Non-pigmented ciliary epithelial cell (primary cell): ENCODE data around the gene TMEM266.

Source experiments
- DNase-seq: peaks from one replicate; pipeline ENCODE4 v3.0.0-alpha.2; 2010; ENCODE audit warnings: low read depth

The TMEM266 gene

DNA sequence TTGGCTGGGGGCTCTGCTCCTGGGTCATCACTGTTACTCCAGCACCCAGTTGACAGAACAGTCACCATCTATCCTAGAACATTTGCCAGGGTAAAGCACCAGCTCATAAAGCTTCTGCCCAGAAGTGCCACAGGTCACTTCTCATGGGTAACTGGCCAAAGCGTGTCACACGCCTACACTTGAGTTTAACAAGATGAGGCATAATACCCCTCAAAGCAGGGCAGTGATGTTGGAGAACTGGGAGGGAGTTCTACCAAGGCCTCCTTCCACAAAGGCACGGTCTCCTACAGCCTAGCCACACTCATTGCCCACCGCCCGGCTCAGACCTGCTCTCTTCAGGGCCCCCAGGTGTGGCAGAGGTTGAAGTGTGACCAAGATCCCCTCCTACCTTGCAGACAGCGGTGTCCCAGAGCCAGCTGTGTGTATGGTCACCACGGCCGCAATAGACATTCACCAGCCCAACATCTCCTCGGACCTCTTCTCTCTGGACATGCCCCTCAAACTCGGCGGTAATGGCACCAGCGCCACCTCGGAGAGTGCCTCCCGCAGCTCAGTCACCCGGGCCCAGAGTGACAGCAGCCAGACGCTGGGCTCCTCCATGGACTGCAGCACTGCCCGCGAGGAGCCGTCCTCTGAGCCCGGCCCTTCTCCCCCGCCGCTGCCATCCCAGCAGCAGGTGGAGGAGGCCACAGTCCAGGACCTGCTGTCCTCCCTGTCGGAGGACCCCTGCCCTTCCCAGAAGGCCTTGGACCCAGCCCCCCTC lies 143.7 kb downstream of the TMEM266 start:
- no peak for DNase-seq

DNA sequence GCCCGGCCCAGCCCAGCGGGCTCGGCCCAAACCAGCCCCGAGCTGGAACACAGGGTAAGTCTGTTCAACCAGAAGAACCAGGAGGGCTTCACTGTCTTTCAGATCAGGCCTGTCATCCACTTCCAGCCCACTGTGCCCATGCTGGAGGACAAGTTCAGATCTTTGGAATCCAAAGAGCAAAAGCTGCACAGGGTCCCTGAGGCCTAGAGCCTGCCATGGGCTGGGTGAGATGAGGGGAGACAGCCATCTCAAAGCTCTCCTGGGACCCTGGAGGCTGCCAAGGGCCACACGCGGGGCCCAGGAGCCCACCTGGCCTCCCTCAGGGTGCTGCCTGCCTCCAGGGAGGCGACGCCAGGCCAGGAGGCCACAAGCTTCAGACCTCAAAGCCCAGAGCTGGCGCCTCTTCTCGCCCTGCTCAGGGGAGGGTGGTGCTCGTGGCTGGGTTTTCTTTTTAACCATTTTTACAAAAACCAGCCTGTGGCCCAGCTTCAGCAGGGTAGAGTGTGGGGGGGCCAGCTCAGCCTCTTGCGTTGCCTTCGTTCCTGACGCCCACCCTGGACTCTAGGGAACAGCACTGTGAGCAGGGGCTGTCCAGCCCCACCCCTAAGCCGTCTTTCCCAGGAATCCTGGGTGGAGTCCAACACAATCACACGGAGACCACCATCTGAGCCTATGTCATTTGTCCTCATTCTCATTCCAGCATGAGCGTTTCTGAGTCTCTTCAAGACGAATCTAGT lies 144.5 kb downstream of the TMEM266 start:
- no peak for DNase-seq

DNA sequence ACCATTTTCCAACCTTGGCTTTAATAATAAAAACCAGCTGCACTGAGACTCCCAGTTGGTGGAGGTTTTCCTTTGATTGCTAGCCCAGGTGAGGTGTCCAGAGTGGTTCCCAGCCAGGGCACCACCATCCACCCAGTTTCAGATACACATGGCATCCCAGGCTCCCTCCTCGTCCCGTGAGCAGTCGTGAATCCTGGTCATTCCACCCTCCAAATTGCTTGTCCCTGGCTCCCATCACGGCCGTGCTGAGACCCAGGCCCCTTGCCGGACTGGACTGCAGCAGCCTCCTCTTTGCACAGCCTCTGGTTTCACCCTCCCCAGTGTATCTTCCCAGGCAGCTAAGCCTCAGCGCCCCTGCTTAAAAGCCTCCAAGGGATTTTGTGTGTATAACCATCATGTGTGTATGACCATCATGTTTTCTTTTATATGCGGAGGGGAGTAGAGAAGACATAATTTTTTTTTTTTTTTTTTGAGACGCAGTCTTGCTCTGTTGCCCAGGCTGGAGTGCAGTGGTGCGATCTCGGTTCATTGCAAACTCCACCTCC lies 145.2 kb downstream of the TMEM266 start:
- DNase-seq: no peak

DNA sequence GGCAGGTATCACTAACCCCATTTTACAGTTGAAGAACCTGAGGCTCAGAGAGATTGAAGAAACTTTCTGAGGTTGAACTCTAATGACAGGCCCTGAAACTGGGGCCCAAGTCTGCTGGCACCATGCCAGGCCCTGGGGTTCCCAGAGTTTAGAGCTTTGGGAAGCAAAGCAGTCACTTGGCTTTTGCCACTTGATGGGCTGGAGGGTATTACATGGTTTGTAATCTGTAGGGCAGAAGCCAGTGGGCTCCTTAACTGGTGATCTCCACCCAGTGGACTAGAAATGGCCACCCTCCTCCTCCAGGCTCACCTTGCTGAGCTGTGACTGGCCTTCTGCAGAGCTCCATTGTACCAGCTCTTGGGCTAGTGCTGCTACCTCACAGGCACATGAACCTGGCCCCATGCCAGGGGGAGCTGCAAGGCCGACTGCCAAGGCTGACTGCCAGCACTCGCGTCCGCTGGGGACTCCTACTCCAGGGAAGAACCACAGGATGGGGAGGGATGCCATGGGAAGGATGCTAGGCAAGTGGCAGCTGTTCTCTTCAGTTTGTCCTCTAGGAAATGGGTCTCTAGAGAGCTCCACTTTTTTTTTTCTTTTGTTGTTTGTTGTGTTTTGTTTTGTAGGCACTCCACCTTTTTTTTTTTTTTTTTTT lies 146.7 kb downstream of the TMEM266 start:
- no peak for DNase-seq

DNA sequence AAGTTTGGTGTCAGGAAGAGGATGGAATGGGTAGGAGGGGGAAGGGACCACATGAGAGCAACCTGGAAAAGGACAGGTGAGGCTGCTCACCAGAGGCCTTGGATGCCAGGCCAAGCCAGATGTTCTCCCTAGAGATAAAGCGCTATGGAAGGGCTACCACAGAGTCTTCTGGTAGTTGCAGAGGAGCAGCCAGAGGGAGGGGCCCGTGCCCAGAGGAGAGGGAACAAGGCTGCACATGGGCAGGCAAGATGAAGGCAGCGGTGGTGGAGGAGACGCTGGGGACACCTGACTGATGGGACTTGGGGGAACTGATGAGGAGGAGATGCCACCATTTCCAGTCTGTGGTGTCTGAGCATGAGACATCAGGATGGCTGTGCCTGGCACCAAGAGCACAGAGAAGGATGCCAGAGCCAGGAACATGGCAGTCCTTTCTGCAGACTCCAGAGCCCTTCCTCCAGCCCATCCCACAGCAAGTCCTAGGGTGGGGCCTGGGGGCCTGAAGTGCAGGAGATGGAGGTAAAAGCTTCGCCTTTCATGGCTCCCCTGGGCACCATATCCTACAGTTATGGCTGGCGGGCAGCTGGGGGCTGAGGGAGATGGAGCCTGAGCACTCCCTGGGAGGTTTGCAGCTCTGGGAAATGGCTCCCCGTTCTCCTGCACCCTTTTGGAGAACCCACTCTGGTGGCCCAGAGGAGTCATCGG lies 148.4 kb downstream of the TMEM266 start:
- DNase-seq: no peak

DNA sequence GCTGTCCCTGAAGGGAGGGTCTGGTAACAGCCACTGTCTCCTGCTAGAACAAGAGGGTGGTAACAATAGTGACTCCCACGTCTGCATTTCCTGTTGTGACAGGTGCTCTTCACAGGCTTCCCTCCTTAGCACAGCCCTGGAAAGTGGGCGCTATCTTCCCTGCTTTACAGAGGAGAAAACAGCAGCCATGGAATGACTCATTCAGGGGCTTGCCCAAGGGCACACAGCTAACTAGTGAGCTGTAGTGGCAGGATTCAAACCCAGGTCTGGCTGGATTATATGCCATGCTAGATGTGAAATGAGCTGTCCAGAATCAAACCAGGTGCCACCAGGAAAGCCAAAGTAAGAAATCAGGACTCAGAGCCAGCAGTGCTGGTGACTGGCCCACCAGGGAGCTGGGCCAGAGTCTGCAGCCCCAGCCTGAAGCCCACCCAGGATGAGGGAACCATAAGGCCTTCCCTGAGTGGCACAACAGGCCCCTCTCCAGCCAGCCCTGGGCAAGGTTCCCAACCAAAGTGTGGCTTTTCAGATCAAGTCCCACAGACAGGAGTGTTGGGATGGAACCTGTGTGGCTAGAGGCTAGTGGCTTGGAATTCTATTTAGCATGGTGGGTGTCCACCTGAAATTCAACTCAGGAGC lies 149.1 kb downstream of the TMEM266 start:
- no peak for DNase-seq

DNA sequence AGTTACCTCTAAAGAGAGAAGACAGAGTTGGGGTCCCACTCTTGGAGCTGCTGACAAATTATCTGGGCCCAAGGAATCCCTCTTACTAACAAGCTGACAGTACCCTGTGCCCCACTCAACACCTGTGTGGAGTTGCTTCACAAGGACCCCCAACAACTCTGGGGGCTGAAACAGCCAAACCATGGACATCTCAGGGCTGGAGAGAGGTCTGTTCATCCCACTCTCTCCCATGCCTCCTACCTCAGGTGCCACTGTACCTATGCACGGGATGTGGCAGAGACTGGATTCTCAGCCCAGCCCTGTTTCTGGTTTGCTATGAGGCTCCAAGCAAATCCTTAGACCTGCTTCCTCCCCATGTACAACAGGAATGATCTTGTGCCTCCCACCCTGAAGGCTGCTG lies 149.7 kb downstream of the TMEM266 start:
- no peak for DNase-seq

DNA sequence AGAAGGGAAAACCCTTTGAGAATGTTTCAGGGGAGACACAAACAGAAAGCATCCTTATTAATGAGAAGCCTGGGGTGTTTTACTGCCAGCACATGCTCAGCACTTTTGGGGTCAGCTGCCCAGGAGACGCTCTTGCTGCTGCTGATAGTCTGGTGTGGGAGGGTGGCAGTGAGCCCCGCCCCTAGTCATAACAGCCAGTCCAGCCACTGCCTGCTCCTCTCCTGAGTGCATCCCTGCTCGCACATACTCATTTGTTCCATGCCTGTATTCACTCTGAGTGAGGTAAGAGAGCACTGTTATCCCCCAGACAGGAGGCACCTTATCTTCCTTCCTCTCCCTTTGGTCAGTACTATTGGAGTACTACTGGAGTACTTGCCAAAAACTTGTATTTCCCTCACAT lies 150.2 kb downstream of the TMEM266 start:
- no peak for DNase-seq

DNA sequence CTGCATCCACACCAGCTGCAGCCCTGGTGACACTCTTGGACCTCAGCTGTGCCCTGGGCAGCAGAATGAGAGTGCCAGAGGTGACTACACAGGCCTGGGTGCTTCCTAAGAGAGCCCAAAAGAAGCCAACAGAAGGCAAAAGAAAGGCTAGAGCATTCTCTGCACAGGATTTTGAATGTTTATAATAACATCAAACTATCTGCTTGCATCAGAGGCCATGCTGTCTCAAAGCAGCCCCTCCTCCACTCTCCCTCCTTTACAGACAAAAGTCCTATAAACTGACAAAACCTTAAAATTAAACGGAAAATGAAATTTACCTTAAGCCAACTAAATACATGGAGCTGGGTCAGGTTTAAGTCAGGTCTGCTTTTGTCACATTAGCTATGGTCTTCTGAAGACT lies 155.8 kb downstream of the TMEM266 start:
- DNase-seq: no peak

DNA sequence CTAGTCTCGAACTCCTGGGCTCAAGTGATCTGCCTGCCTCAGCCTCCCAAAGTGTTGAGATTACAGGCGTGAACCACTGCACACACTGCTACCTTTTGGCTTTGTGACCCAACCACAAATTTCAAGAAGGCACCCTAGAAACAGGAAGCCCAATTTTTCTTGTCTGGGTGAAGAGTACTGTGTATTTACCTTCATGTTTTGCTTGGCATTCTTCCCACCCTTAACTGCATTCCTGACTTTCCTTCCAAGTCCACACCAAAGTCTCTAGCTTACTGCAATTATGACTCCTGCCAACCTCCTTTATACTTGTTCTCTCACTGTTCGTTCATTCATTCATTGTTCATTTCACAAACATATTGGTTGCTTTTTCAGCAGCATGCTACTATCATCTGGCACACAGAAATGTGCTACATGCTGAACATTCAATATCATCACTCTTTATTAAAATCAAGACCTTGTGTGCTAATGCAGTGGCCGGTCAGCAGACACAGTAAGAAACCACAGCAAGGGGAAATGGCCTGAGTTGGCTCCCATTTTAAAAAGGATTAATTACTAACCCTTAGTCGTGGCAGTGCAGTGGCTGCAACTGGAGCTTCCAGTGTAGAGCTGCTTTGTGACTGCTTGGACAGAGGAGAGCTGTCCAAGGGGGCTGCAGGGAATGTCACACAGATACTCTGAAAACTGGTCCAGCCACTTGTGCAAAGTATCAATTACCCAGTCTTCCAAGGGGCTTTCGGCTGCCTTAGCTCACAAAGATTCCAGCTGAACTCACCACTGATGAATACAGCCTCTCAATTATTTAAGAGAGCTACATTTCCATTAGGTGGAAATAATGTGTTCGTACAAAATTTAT lies 157.5 kb downstream of the TMEM266 start:
- DNase-seq: no peak

DNA sequence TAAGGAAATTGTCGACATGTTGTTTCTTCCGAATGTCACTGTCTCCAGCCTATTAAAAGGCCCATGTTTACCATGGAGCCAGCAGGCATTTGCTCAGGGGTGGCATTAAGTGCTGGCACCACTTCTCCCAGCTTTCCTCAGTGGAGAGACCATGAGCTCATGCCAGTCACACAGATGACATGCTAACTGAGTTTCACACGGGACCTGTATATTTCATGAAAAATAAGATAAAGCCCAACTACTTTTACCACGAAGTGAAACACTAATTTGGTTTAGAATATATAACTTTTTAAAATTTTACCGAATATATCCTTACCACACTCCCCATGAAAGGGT lies 158.1 kb downstream of the TMEM266 start:
- no peak for DNase-seq

DNA sequence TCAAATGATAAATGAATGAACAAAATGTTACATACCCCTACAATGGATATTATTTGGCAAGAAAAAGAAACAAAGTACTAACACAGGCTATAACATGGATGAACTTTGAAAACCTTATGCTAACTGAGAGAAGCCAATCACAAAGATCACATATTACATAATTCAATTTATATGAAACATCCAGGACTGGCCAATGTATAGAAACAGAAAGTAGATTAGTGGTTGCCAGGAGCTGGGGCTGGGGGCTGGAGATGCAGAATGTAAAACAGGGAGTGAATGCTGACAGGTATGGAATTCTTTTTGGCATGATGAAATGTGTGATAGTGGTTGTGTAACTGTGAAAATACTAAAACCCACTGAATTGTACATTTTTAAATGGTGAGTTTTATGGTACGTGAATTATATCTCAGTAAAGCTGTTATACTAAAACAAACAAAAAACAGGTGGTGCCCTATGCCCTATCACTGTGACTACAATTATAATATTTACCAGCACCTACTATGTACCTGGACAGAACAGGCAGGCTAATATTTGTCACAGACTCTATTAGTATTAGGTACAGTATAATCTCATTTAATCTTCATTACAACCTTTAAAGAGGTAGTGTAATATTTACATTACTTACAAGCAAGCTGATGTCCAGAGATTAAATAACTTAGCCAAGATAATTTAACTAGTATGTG lies 161.4 kb downstream of the TMEM266 start:
- DNase-seq: no peak

DNA sequence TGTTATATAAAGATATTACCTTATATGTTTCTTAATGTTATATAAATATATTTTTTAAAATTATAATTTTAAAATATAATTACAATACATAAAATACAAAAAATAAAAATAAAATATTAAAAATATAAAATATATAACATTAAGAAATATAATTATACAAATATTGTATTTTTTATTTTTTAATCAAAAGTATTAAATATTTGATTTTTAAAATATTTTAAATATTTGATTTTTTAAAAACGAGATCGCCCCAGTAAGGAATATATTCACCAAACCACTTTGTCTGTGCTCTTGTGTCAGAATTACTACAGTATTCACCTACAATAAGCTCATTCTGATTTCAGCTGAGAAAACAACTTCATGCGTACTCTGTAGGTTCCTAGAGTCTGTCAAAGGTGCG lies 162.4 kb downstream of the TMEM266 start:
- no peak for DNase-seq

DNA sequence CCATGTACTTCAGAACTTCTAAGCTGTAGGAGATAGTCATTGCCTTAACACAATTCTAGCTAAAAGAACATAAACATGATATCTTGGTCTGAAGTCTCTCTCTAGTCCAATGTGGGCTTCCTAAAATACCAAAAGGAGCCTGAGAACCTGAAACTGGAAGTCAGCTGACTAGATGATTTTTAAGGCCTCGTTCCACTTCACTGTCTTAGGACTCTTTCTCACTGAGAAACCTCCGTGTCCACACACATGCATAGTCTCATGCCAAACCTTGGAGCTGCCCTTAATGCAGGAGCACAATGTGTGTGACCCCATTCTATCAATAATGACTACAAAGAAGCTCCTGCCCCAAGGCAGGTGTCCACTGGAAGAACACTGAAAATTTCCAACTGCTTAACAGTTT lies 163.7 kb downstream of the TMEM266 start:
- DNase-seq: no peak

DNA sequence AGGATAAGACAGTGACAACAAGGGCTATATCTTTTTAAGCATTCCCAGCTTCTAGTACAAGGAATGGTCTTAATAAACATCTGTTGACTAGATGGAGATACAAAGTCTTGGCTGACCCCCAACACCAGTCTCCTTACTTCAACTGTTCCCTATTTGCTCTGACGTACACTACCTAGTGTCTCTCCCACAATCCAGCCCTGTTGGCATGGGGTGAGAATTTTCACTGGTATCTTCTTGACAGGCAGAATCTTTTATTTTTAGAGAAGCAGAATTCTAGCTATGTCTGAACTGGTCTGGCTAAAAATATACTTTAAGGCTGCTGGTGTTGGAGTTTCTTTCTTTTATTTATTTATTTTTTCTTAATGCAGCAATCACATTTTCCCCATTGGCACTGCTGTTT lies 169.5 kb downstream of the TMEM266 start:
- no peak for DNase-seq

DNA sequence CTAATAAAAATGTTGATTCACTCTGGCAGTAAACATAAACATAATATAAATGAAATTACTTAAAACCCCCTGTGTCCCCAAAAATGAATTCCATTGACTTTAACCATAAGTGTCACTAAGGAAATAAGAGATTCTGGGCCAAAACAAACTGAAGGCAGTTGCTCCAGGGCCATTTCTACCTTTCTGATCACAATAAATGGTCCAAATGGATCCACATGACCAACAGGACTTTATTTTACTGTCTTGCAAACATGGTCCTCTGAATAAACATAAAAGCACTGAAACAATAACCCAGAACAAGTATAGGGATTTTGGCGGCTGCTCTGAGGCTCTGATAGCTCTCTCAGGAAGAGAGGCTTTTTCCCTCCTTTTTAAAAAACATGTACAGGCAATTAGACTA lies 174.1 kb downstream of the TMEM266 start:
- no peak for DNase-seq

DNA sequence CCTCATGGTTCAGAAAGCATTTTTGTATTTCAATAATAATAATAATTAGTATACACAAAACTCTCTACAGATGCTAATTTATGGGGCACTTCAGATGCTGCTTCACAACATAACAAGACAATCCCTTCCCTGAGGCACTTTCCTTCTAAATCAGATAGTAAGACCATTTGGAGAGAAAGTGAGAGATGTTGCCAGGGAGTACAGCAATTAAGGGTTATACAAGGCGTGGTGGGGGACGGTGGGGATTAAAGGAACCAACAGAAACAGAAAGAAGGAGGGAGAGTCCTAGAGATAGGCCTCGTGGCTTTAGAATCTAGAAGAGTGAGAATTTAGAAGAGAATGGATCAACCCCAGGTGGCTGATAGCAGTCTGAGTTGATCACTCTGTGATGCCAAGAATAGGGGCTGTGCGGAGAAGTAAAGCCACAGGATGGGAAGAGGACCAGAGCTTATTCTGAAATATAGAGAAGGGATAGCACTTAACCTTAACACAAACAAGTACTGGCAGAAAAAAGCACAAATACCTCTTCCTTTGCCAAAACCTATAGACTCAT lies 174.6 kb downstream of the TMEM266 start:
- DNase-seq: no peak

DNA sequence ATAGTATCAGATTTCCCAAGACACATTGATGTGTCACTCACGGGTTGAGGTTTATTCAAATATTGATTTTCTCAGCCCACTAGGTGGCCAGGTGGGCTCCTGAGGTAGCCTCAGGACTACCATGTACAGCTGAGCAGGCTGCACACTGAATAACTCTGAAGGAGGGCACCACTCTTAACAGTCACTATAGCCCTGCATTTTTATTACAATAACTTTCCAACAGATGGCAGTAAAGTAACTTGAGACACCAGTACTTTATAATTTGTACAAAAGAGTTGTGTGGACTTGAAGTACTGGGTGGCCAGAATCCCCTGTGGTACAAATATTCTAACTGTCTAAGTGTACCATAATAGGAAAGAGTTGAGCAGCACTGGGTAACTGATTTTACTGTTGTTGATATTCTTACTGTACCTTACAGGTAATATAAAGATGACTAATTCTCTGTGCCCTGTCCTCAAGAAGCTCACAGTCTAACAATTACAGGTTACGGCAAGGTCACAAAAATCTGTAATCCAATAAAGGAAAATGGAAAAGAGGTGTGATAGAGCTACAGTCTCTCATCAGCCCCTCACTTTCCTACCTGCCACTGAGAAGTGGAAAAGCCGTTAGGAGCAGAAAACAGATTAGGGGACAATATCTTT lies 175.5 kb downstream of the TMEM266 start:
- DNase-seq: no peak

DNA sequence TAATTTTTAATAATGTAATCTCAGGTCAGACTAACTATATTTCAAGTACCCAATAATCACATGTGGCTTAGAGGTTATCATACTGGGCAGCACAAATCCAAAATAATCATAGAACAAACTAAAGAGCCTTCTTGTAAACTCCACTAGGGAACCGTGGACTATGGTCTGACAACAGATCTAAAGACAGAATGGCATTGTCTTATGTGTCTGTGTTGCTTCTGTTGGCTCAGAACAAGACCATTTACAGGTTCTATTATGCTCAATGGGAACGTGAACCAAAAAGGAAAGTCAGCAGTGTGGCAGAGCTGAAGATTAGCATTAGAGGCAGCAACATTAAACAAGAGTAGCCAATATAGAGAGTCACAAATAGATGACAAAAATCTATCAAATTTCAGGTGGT lies 176.6 kb downstream of the TMEM266 start:
- no peak for DNase-seq

DNA sequence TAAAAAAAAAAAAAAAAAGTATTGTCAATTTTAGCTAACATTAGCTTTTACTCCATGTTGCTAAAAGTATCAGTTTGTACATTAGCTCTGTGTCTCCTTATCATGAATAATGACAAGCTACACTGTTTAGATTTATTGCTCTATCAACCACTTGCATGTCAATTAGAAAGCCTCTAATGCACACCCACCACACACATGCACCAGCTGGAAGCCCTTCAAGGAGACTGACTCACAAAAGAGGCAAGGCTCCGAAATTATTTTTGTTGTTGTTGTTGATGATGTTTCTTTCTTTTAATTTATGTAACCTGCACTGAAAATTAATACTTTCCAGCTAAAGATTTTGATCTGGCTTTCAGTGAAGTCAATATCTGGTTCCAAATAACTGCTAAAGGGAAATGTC lies 180.0 kb downstream of the TMEM266 start:
- DNase-seq: no peak
